ENCODE measurements around the gene SOX9.

- TF ChIP-seq MAX (IDR thresholded peaks at IDR 0.05) (no peak; the same call in 1 of the 2 replicates), ZNF302 (CRISPR knock-in tag; IDR thresholded peaks at IDR 0.05) (no peak), CTCF (IDR thresholded peaks at IDR 0.05) (no peak), CHD2 (IDR thresholded peaks at IDR 0.05; ENCODE audit: low read length, partially characterized antibody) (no peak), RAD21 (conservative IDR thresholded peaks at IDR 0.05 in 1 of 2, IDR thresholded peaks at IDR 0.05 in 1 of 2) (no peak)
These were observed 3.1 kb upstream of the SOX9 start for GRCh38 chr17:72117535-72118334.

Data from A549 (cell line).